HepG2 (cell line): ENCODE data around the gene KCTD21. TPM values are rescaled to one million over a fixed set of nuclear protein-coding genes. Genes with fewer than 3 reads are reported as not detected.
"Not testable (repeated sequence)": the region's sequence is repeated elsewhere in the genome, so short reads cannot be mapped to it uniquely, and the experiment has no call there.

Experiments used
- ATAC-seq: fragments of 200-7000 bp; cut with Tn5 transposase; 3 replicates; pipeline ENCODE4 v1.9.1; 2020; ENCODE audit warnings: mild to moderate bottlenecking, moderate library complexity
- BruUV-seq: library from RNA; stranded (reverse); fragments of 400-500 nt; replicated peaks from 2 replicates; lab custom pipeline; 2021; lab: Mats Ljungman, UMichigan
- CTCF ChIA-PET: fragments of 300-600 bp; formaldehyde crosslinking; extraction: SDS; loops from one replicate; lab custom pipeline; 2021; ENCODE audit warnings: low total read pairs, inconsistent platforms, low intra/inter-chr PET ratio; lab: Yijun Ruan, JAX
- POLR2A ChIA-PET: fragments of 350-600 bp; sonication (Branson Sonifier 250); formaldehyde crosslinking; loops from one replicate; lab custom pipeline; 2020; ENCODE audit warnings: antibody characterized with exemption, inconsistent platforms; lab: Yijun Ruan, JAX
- DNase-seq: peaks from one replicate; pipeline ENCODE4 v3.0.0-alpha.2; 2015; ENCODE audit warnings: low spot score
- FAIRE-seq: peaks from 3 replicates; lab custom pipeline; 2011; peaks lifted over from hg19 to GRCh38; lab: Jason Lieb, UNC
- H2AFZ ChIP-seq: one replicate; pipeline ENCODE4 v1.6.1; 2011; ENCODE audit warnings: low read length, inconsistent platforms
- H3K27ac ChIP-seq: fragments of 300-600 bp; 3 replicates; pipeline ENCODE4 v1.8.0; 2011; ENCODE audit warnings: mixed run types, mild to moderate bottlenecking, mixed read lengths, low read length, inconsistent platforms; ENCODE audit not compliant: insufficient read depth; ENCODE audit errors: extremely low read length
- H3K27me3 ChIP-seq, 2 experiments: fragments of 200-600 bp in 1 of 2; 2 replicates in 1 of 2; 3 replicates in 1 of 2; pipeline versions ENCODE4 v1.6.0 to v1.8.0; 2011; ENCODE audit warnings: low read length in 2 of 2, mild to moderate bottlenecking in 2 of 2, moderate library complexity in 2 of 2, inconsistent platforms in 1 of 2; ENCODE audit not compliant: insufficient read depth in 2 of 2, control insufficient read depth in 1 of 2
- H3K36me3 ChIP-seq, 2 experiments: fragments of 200-600 bp in 1 of 2; replicated peaks in 1 of 2; 2 replicates in 1 of 2; 3 replicates in 1 of 2; pipeline versions ENCODE4 v1.5.1 to v1.8.0; 2011; ENCODE audit warnings: low read length in 2 of 2, inconsistent platforms in 1 of 2; ENCODE audit not compliant: insufficient read depth in 2 of 2, control insufficient read depth in 1 of 2
- H3K4me1 ChIP-seq: 2 replicates; pipeline ENCODE4 v1.5.1; 2012; ENCODE audit warnings: low read length, inconsistent platforms; ENCODE audit not compliant: insufficient read depth
- H3K4me2 ChIP-seq: 2 replicates; pipeline ENCODE4 v1.6.0; 2011; ENCODE audit warnings: low read depth, low read length, inconsistent platforms
- H3K4me3 ChIP-seq, 3 experiments: fragments of 200-600 bp in 1 of 3; sonication (generic), shearing (Covaris generic) in 1 of 3; replicated peaks in 1 of 3; 2 replicates each; pipeline ENCODE4 v1.5.1; 2011 to 2016; ENCODE audit warnings: low read length in 3 of 3, inconsistent platforms in 2 of 3, low read depth in 2 of 3, mild to moderate bottlenecking in 2 of 3, control low read depth in 1 of 3, mixed read lengths in 1 of 3; ENCODE audit not compliant: insufficient read depth in 1 of 3
- H3K79me2 ChIP-seq: one replicate; pipeline ENCODE4 v1.6.1; 2011; ENCODE audit warnings: low read length, inconsistent platforms; ENCODE audit not compliant: insufficient read depth
- H3K9ac ChIP-seq: 2 replicates; pipeline ENCODE4 v1.6.0; 2011; ENCODE audit warnings: mild to moderate bottlenecking, low read depth, low read length, inconsistent platforms; ENCODE audit not compliant: insufficient read depth
- H3K9me3 ChIP-seq: 2 replicates; pipeline ENCODE4 v1.5.1; 2012; ENCODE audit warnings: mild to moderate bottlenecking, low read length
- H4K20me1 ChIP-seq: 2 replicates; pipeline ENCODE4 v1.6.0; 2011; ENCODE audit warnings: inconsistent platforms, mild to moderate bottlenecking, low read length, moderate library complexity; ENCODE audit not compliant: insufficient read depth
- AGO1 ChIP-seq: fragments of 200-400 bp; formaldehyde crosslinking; IDR thresholded peaks from 2 replicates; pipeline ENCODE4 v1.6.1; 2017; ENCODE audit warnings: mild to moderate bottlenecking, low read depth, low read length, moderate library complexity; ENCODE audit not compliant: poor library complexity, severe bottlenecking
- ATF3 ChIP-seq: sonication (generic); formaldehyde crosslinking; IDR thresholded peaks from 2 replicates; pipeline ENCODE4 v1.4.0; 2020; ENCODE audit warnings: missing genetic modification reagents
- DBP ChIP-seq: sonication (generic); formaldehyde crosslinking; IDR thresholded peaks from 2 replicates; pipeline ENCODE4 v1.4.0; 2020; ENCODE audit warnings: missing genetic modification reagents; ENCODE audit errors: not compliant biosample characterization
- EEA1 ChIP-seq: sonication (generic); formaldehyde crosslinking; IDR thresholded peaks from 2 replicates; pipeline ENCODE4 v1.5.1; 2020; ENCODE audit warnings: mild to moderate bottlenecking, missing genetic modification reagents, borderline replicate concordance
- HNRNPUL1 ChIP-seq: fragments of 200-400 bp; formaldehyde crosslinking; IDR thresholded peaks from 2 replicates; pipeline ENCODE4 v1.6.1; 2017; ENCODE audit warnings: low read depth, mild to moderate bottlenecking, low read length, moderate library complexity
- PBX2 ChIP-seq: IDR thresholded peaks from 2 replicates; pipeline ENCODE4 v1.6.1; 2016; ENCODE audit warnings: control low read depth
- TEAD3 ChIP-seq: optimal IDR thresholded peaks from 2 replicates; pipeline ENCODE3; 2016; ENCODE audit warnings: borderline replicate concordance
- ZKSCAN1 ChIP-seq: fragments of 150-350 bp; IDR thresholded peaks from 2 replicates; pipeline ENCODE4 v1.6.1; 2014; ENCODE audit warnings: low read length
- ZNF337 ChIP-seq: sonication (generic); formaldehyde crosslinking; IDR thresholded peaks from 2 replicates; pipeline ENCODE4 v1.5.1; 2020; ENCODE audit warnings: missing genetic modification reagents, low read depth, mild to moderate bottlenecking, borderline replicate concordance
- ZNF557 ChIP-seq: sonication (generic); formaldehyde crosslinking; IDR thresholded peaks from 2 replicates; pipeline ENCODE4 v1.4.0; 2020; ENCODE audit warnings: missing genetic modification reagents
- ZNF577 ChIP-seq: sonication (generic); formaldehyde crosslinking; IDR thresholded peaks from 2 replicates; pipeline ENCODE4 v1.4.0; 2020; ENCODE audit warnings: mild to moderate bottlenecking, low read depth, missing genetic modification reagents, borderline replicate concordance
- WGBS: methylation state at CpG from one replicate; pipeline ENCODE4 v1.1.6; 2017; ENCODE audit warnings: low lambda C conversion rate; 5-methylcytosine and 5-hydroxymethylcytosine counted together
- in situ Hi-C: cut with HindIII; loops from 2 replicates; pipeline ENCODE4 v1.10.0; 2017; ENCODE audit warnings: low pct_unique_long_range_greater_than_20kb; ENCODE audit not compliant: extremely low pct_ligation_motif_present
- intact Hi-C: fragments of 100-400 bp; cut with micrococcal nuclease; formaldehyde crosslinking; loops from one replicate; pipeline ENCODE4 v1.10.0; 2022; ENCODE audit not compliant: unreplicated experiment
- polyA plus RNA-seq, 8 experiments: library from polyadenylated mRNA; depleted of rRNA in 3 of 8; stranded (reverse) in 7 of 8; unstranded in 1 of 8; fragments of >200 nt; fragmentation: Illumina TruSeq in 4 of 8; extraction: Trizol in 4 of 8; gene quantifications; 2 replicates each; pipeline versions ENCODE4 v1.2.1 to v1.2.3, GENCODE V29; 2011 to 2016; ENCODE audit warnings: low read depth in 4 of 8, missing spikeins in 1 of 8, mixed read lengths in 1 of 8; ENCODE audit not compliant: insufficient read depth in 1 of 8
- total RNA-seq, 5 experiments: library from RNA; depleted of rRNA; stranded (reverse); fragments of >200 nt; fragmentation: Illumina TruSeq; extraction: Trizol; gene quantifications; 2 replicates each; pipeline ENCODE4 v1.2.3, GENCODE V29; 2016; ENCODE audit warnings: low read depth in 1 of 5

The KCTD21 gene
- total and polyA plus RNA-seq, 2 of the 13 experiments (the other 11 are each of a cell fraction or from before 2014, with no cell fraction given) = 3.1 to 13.5 TPM

- 98% methylated on average over 9 of the region's 9 CpGs for WGBS
- Histone ChIP-seq H4K20me1 (no peaks in the 10 kb centered on the region), H3K4me1 (no peaks in the 10 kb centered on the region), H3K4me2 (no peak overlapping the region), H3K27ac (no peak overlapping the region), H3K79me2 (no peaks in the 10 kb centered on the region), H3K27me3 (no peaks in the 10 kb centered on the region), H3K9me3 (no peaks in the 10 kb centered on the region), H2AFZ (no peak overlapping the region), H3K36me3 (peaks cover 20 to 43% of the 10 kb centered on the region in 2 experiments), H3K9ac (no peak overlapping the region), H3K4me3 (no peak overlapping the region)
- TF ChIP-seq ATF3 (CRISPR knock-in tag) (no peak), HNRNPUL1 (no peak), ZNF577 (CRISPR knock-in tag) (no peak), ZKSCAN1 (no peak), ZNF557 (CRISPR knock-in tag) (no peak), PBX2 (CRISPR knock-in tag) (no peak), EEA1 (no peak), AGO1 (no peak), ZNF337 (CRISPR knock-in tag) (no peak), DBP (CRISPR knock-in tag) (no peak), TEAD3 (CRISPR knock-in tag) (no peak)
- FAIRE-seq (no peak), ATAC-seq (no peak), DNase-seq (no peak)
- no TSS peak for BruUV-seq
- intact Hi-C loops (no loop called here), in situ Hi-C loops (no loop called here)
- ChIA-PET POLR2A (no interaction called here), CTCF (no interaction called here)
These were observed 35.0 kb upstream of the KCTD21 start for GRCh38 chr11:78223320-78223954.

- peaks cover 22 to 43% of the 10 kb centered on the region in 2 experiments for H3K36me3 ChIP-seq
- H3K4me3 ChIP-seq, ATAC-seq, H3K9ac ChIP-seq, in situ Hi-C loops, CTCF ChIA-PET, H3K79me2 ChIP-seq, DNase-seq, FAIRE-seq, H3K9me3 ChIP-seq, H3K27ac ChIP-seq, H3K27me3 ChIP-seq, BruUV-seq, H3K4me2 ChIP-seq, H3K4me1 ChIP-seq, H4K20me1 ChIP-seq, POLR2A ChIA-PET, intact Hi-C loops, H2AFZ ChIP-seq: not testable (repeated sequence)
- 88% methylated on average over 9 of the region's 10 CpGs for WGBS
These were observed 34.3 kb upstream of the KCTD21 start for GRCh38 chr11:78222726-78223125.
